ENCODE results near the gene CYTH4. TPM values are rescaled to one million over a fixed set of nuclear protein-coding genes. Genes with fewer than 3 reads are reported as not detected.

Gene CYTH4, protein sequence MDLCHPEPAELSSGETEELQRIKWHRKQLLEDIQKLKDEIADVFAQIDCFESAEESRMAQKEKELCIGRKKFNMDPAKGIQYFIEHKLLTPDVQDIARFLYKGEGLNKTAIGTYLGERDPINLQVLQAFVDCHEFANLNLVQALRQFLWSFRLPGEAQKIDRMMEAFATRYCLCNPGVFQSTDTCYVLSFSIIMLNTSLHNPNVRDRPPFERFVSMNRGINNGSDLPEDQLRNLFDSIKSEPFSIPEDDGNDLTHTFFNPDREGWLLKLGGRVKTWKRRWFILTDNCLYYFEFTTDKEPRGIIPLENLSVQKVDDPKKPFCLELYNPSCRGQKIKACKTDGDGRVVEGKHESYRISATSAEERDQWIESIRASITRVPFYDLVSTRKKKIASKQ
- 9.8 TPM for total RNA-seq

DNA sequence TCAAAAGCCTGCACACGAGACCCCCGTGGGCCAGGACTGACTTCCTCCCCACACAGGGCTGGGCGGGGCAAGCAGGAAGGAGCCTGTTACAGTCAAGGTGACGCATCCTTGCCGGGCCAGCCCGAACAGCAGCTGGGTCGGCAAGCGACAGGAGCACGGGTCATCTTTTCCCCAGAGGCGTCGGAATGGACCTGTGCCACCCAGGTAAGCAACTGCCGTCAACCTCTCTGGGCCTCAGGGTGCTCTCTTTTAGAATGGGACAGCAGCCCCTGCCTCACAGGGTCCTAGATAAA is at the start of gene CYTH4:
Gene CYTH4, plus strand, starts transcription at position 124 of the 293 bp plus-strand sequence. Its CDS starts 62 bp downstream, at position 186.

DNA sequence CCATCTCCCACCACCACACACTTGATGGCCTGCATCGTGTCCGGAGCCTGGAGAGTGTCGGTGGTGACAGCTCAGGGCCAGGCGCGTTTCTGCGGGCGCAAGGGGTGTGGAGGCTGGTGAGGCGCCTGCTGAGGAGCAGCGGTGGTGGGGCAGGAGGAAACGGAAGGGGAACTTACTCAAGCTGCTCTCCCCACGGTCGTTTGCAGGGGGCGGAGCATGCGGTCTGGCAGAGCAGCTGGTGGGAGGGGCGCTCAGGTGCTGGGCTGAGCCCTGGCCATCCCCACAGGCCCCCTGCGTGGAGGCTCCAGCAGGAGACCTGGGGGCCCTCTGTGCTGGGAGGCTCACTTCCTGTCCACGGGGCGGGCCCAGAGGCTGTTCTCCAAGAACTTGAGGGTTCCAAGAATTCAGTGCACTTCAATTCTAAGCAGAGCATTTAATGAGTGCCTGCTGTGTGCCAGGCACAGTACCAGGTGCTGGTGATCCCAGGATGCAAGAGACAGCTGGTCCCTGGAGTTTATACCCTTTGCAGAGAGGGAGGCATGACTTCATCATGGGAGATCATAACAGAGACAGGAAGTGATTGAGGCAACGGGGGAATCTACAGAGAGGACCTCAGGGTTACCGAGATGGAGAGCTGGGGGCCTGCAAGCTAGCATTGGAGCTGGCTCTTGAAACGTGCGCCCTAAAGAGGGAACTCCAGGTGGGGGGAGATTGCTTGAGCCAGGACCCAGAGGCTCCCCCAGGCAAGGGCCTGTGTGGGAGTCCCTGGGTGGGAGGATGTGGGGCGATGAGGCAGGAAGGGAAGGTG is 38.0 kb upstream of the CYTH4 start, which contains the start of gene RAC2:
Gene RAC2, minus strand, starts transcription at position 156 of the 808 bp plus-strand sequence. Its CDS starts 121 bp downstream, at position 35.

Other genes with a start within 250 kb of the CYTH4 start
- gene KCTD17, start 230.8 kb upstream of the CYTH4 start, total RNA-seq, result 34.6 TPM
- gene TMPRSS6, start 172.8 kb upstream of the CYTH4 start, total RNA-seq, result not detected
- gene IL2RB, start 132.6 kb upstream of the CYTH4 start, total RNA-seq, result 1.9 TPM
- gene C1QTNF6, start 94.3 kb upstream of the CYTH4 start, total RNA-seq, result 18.4 TPM
- gene SSTR3, start 70.0 kb upstream of the CYTH4 start, total RNA-seq, result 0.11 TPM
- gene RAC2, start 38.2 kb upstream of the CYTH4 start, total RNA-seq, result 1.3 TPM
- gene ELFN2, start 145.0 kb downstream of the CYTH4 start, total RNA-seq, result 7.0 TPM
- 22.3 TPM for gene MFNG, start 203.9 kb downstream of the CYTH4 start, total RNA-seq
- 6.0 TPM for gene CARD10, start 236.9 kb downstream of the CYTH4 start, total RNA-seq